ENCODE results near the gene RAD51B.

- TF ChIP-seq ESRRA (IDR thresholded peaks at IDR 0.05; ENCODE audit: borderline replicate concordance, low read depth) = no peak
- no peak for TF ChIP-seq ZBTB43 (CRISPR knock-in tag; IDR thresholded peaks at IDR 0.05)
- TF ChIP-seq ZC3H4 (CRISPR knock-in tag; IDR thresholded peaks at IDR 0.05; ENCODE audit: borderline replicate concordance) = no peak
- no peak for TF ChIP-seq ATF3 (IDR thresholded peaks at IDR 0.05)
- no peak for TF ChIP-seq ATF3 (CRISPR knock-in tag; conservative IDR thresholded peaks at IDR 0.05)
Measured at GRCh38 chr14:68589447-68590200, 770.0 kb downstream of the RAD51B start.

Data from K562 (cell line).